HG03066 (cell line): Measurements from ENCODE around the gene LONP1.
"Not testable (repeated sequence)": the region's sequence is repeated elsewhere in the genome, so short reads cannot be mapped to it uniquely, and the experiment has no call there.

ENCODE experiments used
- ATAC-seq: cut with Tn5 transposase; IDR thresholded peaks from one replicate; pipeline ENCODE4 v1.9.1; 2021; ENCODE audit warnings: low read depth; ENCODE audit not compliant: unreplicated experiment

LONP1 gene

DNA sequence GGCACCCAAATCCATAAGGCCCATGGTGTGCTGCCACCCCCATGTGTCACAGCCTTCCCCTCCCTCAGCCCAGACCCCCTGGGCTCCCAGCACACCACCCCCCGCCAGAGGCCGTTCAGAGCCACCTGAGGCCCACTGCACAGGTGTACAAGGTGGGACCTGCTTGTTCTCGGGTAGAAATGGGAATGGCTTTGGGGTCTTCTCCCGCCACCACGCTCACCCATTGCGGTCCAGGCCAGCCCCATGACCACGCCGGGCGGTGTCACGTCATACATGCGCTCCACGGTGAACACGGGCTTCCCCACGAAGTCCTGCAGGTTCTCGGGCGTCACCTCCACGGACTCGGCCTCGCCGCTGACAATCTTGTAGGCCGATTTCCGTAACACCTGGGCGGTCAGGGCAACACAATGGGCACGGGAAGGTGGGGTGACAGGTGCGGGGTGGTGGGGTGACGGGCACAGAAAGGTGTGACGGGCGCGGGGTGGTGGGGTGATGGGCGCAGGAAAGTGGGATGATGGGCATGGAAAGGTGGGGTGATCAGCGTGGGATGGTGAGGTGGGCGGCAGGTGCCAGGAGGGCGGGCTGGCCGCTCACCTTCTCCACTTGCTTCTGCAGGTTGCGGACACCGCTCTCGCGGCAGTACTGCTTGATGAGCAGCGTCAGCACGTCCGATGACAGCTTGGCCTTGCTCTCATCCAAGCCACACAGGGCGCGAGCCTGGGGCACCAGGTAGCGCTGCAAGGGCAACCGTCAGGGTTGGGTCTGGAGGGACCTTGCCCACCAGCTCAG lies 25.6 kb downstream of the LONP1 start:
- ATAC-seq: no peak

DNA sequence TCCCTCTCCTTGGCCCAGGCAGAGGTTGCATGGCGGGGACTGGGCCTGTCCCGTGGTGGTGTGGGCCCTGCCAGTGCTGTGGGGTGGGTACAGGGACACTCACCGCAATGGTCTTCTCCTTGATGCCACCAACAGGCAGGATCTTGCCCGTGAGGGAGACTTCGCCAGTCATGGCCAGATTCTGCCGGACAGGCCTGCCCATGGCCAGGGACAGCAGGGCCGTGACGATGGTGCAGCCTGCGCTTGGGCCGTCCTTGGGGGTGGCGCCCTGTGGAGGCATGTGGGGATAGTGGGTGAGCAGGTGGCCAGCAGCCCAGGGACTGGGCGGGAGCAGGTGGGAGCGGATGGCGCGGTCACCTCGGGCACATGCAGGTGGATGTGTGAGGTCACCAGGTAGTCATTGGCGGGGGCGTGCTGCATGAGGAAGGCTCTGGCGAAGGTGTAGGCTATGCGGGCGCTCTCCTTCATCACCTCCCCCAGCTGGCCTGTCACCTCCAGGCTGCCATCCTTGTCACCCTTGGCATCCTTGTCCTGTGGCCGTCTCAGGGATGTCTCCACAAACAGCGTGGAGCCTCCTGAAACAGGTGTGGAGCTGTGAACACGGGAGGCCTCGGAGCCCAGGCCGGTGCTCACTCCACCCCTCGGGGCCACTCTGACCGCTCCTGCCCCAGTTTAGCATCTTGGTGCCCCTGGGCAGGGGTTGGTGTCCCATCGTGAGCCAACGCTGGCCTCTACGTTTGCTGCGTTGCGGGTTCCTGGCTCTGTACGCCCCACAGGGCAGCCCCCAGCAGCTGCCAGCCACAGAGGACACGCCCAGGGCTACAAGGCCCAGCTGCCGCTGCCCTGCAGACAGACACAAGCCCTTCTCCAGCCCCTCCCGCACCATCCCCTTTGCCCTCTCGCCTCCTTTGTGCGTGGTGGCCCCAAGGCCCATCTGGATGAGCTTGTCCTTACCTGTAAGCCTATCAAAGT lies 26.5 kb downstream of the LONP1 start:
- no peak for ATAC-seq

DNA sequence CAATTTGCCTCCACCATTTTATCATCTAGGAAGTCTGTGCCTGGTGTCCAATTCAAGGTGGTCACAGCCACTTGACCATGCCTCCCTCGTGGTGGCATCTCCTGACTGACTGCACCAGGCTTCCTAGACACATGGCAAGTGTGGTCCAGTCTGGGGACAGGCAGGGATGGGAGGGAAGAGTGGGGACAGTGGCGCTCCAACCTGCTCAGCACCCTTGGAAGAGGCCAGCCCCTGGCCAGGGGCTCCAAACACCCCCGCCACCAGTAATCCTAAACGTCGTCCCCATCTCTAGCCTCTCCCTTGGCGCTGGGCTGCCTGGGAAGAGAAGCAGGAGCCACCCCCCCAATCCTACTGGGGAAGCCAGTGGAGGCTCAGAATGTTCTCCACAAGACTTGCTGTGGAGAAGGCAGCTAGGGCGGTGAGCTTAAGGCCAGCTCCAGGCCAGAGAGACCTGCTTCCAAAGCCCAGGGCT lies 27.2 kb downstream of the LONP1 start:
- no peak for ATAC-seq

DNA sequence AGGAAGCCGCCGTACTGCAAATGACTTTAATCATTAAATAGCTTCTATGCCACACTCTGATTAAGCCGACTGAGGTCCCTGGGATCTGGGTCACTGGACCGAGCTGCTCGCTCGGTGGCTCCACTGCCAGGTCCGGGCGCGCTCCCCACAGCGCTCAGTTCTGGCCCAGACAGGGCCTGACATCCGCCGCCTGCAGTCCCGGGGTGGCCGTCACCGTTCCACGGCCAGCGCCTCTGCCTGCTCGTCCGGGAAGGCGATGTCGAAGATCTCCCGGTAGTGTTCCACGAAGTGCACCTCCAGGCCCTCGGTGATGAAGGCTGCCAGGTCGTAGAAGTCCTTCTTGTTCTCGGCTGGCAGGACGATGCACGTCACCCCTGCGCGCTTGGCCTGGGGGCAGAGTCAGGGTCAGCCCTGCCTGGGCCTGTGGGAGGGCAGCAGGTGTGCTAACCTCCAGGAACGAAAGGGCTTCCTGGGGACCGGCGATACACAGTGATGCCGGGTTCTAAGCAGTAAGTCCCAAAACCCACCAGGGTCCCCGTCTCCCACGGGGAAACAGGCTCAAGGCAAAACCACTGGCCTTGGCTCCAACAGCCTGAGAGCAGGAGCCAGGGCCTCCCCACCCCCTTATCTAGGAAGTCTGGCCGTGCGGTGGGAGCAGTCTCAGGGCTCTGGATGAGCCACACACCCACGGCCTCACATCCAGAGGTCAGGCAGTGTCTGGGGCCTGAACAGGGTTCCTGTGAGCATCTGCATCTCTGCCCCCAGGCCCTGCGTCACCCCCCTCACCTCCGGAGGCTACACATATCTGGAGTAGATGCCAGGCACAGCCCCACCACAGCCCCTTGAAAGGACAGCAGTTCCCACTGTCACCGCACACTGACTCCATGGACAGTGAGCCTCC lies 27.9 kb downstream of the LONP1 start:
- no peak for ATAC-seq

DNA sequence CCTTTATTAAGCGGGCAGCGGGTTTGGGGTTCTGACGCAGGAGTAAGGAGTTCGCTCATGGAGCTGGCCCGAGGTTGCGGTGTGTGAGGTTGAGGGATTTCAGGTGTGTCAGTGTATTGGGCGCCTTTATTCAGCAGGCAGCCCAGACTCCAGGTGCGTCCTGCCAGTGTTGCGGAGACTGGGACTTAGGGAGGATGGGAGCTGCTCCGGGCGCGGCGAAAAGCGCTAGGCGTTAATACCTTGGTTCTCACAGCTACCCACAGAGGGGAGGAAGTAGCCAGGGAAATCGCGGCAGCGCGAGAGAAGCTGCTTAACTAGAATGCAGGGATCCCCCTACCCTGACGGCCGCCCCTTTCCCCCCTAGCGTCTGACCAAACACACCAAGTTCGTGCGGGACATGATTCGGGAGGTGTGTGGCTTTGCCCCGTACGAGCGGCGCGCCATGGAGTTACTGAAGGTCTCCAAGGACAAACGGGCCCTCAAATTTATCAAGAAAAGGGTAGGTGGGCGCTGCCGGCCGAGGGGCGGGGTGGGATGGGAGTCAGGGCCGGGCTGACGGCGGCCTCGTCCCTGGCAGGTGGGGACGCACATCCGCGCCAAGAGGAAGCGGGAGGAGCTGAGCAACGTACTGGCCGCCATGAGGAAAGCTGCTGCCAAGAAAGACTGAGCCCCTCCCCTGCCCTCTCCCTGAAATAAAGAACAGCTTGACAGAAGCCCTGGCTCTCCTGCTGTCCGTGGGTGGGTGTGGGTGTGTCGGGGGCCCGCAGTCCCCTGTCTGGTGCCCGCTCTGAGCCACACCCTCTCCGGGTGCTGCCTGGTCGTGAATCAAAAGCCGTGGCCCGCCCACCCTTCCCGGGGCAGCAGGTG lies 28.8 kb downstream of the LONP1 start:
- ATAC-seq: no peak

DNA sequence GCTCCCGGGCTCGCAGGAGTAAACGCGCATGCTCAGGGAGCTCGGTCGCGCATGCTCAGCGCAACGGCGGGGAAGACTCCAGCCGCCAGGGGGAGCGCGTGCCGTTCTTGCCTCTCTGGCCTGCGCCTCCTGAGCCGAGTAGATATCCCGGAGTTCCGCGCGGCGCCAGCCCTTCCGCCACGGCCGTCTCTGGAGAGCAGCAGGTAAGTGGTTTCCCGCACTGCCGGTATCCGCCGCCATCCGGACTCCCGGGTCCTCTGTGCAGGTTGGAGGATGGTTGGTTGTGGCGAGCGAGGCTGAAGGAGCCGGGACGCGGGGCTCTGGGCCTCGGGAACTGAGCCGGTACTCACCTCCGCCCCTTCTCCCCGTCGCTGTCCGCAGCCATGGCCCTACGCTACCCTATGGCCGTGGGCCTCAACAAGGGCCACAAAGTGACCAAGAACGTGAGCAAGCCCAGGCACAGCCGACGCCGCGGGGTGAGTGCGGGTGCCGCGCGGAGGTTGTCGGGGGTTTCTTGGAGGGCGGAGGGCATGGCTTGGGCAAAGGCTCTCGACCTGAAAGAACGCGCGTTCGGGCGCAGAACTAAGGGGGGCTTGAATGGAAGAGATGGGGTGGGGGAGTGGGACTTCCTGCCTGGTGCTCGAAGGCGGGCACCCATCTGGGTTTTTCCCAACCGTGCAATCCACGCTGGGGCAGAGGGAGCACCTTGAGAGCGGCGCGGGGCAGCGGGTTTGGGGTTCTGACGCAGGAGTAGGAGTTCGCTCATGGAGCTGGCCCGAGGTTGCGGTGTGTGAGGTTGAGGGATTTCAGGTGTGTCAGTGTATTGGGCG lies 29.6 kb downstream of the LONP1 start, which contains the start of gene RPL36:
RPL36 (plus strand) TSS at position 171 of the 830 bp plus-strand sequence; CDS start at position 384, 213 bp downstream.
- ATAC-seq: peak; percentile 43

DNA sequence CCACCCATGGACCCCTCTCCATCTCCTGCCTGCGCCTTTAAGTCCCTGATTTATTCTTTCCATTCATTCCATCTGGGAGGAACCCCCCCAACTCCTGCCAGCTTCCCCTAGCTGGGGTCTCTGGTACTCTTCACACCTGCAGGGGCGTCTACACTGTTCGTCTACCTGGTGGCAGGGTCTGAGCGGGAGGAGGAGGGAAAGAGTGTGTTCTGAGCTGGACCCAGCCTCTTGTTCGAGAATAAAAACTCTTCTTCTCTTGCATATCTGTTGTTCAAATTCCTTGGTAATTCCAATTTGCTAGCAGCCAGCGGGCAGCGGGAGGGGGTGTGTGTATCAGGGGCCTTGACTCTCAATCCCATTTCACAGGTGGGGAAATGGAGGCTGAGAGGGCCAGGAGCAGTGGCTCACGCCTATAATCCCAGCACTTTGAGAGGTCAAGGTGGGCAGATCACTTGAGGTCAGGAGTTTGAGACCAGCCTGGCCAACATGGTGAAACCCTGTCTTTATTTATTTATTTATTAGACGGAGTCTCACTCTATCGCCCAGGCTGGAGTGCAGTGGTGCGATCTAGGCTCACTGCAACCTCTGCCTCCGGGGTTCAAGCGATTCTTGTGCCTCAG lies 31.6 kb downstream of the LONP1 start:
- not testable (repeated sequence) for ATAC-seq

DNA sequence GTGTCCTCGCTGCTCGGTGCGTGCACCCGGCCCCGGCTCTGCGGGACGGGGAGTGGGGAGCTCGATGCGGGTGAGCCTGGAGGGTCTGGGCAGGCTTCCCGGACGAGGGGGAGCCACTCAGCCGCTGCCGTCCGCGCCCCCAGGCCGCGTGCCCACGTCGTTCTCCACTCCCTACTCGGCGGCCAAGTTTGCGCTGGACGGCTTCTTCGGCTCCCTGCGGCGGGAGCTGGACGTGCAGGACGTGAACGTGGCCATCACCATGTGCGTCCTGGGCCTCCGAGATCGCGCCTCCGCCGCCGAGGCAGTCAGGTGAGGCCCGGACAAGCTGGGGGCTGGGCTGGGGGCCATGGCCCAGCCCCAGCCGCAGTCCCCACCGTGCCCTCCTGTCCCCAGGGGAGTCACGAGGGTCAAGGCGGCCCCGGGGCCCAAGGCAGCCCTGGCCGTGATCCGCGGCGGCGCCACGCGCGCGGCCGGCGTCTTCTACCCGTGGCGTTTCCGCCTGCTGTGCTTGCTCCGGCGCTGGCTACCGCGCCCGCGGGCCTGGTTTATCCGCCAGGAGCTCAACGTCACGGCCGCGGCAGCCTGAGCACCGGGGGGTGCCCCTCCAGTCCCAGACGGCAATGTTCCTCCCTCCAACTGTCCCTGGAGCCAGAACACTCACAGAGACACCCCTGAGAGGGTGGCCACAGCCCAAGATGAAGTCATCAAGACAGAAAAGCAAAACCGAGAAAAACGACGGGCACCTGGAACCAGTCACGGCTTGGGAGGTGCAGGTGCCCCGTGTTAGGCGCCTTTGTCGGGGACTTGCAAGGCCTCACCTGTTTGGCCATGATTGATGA lies 32.4 kb downstream of the LONP1 start:
- ATAC-seq: no peak

DNA sequence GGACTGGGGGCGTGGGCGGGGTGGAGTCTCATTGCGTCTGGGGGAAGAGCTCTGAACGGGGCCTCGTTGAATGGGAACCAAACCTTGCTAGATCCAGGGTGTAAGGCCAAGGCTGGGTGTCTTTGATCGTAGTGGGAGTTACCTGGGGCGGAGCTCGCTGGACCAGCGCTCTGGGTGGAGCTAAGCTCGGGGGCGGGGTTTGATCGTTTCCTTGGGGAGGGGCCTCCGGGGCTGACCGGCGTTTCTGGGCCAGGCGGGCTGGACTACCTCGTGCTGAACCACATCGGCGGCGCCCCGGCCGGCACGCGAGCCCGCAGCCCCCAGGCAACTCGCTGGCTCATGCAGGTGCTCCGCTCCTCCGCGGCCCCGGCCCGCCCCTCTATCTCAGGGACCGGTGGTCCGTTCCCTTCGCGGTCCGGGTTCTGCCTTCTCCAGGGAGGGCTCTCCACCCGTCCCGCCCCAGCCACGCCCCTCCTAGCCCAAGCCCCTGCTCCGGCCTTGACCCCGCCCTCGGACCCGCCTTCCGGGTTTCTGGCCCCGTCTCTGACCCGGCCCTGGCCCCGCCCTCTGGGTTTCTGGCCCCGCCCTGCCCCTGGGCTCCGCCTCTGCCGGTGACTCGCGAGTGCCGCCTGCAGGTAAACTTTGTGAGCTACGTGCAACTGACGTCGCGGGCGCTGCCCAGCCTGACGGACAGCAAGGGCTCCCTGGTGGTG lies 33.1 kb downstream of the LONP1 start:
- peak; percentile 55 for ATAC-seq

DNA sequence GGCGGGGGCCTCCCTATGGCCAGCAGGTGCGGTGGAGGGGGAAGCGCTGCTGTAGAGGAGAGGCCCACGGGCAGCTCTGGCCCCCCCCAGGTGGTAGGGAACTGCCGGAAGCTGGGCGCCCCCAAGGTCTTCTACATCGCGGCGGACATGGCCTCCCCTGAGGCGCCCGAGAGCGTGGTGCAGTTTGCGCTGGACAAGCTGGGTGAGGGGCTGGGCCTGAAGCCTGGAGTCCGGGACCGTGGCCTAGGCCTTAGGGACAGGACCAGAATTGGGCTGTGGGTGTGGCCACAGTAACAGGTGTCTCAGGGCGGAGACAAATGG lies 33.7 kb downstream of the LONP1 start:
- ATAC-seq: no peak

DNA sequence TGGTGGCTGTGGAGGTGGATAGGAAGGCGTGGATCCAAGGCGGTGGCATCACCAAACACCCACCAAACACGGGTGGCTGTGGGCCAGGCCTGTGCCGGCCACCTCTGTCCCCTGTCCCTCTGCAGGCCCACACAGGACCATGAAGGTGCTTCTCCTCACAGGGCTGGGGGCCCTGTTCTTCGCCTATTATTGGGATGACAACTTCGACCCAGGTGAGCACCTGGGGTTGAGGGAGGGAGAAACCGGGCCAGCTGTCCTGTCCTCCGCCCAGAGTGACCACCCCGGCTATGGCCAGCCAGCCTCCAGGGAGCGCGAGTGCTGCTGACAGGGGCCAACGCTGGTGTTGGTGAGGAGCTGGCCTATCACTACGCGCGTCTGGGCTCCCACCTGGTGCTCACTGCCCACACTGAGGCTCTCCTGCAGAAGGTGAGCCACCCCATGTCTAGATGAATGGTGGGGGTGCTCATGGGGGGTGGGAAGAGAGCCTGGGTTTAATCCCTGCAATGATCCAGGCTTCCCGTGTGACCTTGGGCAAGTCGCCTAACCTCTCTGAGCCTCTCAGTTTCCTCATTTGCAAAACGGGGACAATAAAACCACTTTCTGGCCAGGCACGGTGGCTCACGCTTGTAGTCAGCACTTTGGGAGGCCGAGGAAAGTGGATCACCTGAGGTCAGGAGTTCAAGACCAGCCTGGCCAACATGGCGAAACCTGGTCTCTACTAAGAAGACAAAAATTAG lies 35.1 kb downstream of the LONP1 start:
- ATAC-seq: no peak

DNA sequence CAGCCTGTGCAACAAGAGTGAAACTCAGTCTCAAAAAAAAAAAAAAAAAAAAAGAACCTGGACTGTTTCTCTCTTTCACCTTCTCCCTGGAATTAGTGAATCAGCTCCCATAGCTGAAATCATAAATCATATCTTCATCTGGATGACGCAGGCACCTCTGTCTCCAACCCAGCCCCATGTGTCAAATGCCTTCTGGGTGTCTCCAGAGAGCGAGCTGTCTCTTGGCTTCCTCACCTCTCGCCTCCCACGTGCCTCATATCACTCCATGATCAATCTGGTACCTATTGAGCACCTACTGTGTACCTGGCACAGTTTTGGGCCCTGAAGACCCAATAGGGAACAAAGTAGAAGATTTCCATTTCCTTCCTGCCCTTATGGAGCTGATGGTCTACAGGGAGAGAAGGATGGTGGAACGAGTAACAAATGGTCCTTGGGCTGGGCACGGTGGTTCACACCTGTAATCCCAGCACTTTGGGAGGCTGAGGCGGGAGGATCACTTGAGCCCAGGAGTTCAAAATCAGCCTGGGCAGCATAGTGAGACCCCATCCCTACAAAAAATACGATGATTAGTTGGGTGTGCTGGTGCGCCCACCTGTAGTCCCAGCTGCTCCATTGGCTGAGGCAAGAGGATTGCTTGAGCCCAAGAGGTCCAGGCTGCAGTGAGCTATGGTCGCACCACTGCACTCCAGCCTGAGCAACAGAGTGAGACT lies 36.6 kb downstream of the LONP1 start:
- no peak for ATAC-seq

DNA sequence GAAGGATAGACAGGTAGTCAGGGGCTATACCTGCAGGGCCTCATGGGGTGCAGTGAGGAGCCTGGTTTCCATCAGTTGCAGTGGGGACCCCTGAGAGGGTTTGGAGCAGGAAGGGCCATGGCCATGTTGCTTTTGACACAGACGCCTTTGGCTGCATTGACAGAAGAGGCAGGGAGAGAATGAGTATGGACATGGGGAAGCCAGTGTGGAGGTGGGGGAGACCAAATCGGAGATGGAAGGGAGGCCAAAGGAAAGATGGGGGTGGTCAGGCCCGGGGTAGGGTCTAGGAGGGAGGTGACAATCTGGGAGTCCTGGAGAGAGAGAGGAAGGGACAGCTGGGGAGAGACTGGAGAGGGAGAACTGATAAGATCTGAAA lies 37.9 kb downstream of the LONP1 start:
- ATAC-seq: no peak

DNA sequence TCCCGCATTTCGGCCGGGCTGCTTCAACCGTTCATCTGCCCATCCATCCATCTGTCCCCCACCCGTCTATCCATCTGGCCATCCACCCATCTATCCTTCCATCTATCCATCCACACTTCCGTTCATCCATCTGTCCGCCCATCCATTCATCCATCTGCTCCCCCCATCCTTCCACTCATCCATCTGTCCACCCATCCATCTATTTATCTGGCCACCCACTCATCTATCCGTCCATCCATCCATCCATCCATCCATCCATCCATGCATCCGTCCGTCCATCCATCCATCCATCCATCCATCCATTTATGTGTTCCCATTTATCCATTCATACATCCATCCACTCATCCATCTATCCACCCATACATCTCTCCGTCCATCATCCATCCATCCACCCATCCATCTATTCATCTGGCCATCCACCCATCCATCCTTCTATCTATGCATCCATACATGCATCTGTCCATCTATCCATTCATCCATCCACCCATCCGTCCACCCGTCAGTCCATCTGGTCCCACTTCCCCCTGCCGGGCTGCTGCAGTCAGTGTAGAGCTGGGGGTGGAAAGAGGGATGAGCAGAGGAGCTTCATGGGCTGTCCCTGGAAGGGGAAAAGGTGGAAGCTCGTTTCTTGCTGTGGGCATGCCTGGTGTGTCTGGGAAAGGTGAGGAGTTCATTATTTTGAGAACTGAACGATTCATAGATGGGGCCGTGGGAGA lies 38.4 kb downstream of the LONP1 start:
- no peak for ATAC-seq
